GM12892 (cell line): ENCODE data around the gene FUNDC2.

Experiments
- DNase-seq: peaks from one replicate; pipeline ENCODE4 v3.0.0; 2011; ENCODE audit not compliant: insufficient read length
- FAIRE-seq: peaks from 2 replicates; lab custom pipeline; 2011; peaks lifted over from hg19 to GRCh38; lab: Jason Lieb, UNC
- POLR2A ChIP-seq: IDR thresholded peaks from 2 replicates; pipeline ENCODE4 v1.6.1; 2011; ENCODE audit warnings: low read depth, low read length, control low read depth
- POLR2AphosphoS5 ChIP-seq: IDR thresholded peaks from 2 replicates; pipeline ENCODE4 v1.6.1; 2011; ENCODE audit warnings: low read depth, low read length, control low read depth
- TAF1 ChIP-seq: IDR thresholded peaks from 2 replicates; pipeline ENCODE4 v1.6.1; 2011; ENCODE audit warnings: low read depth, mild to moderate bottlenecking, control low read depth, low read length, borderline replicate concordance

FUNDC2 gene

GRCh38 chrX:155056877-155057792 is 30.5 kb downstream of the FUNDC2 start:
- FAIRE-seq, result peak; percentile 99
- peak; percentile 17 for DNase-seq
- no peak for TF ChIP-seq POLR2A
- TF ChIP-seq POLR2AphosphoS5, result peak; percentile 38; the same call in 1 of the 2 replicates

- TF ChIP-seq POLR2AphosphoS5 (no peak), TAF1 (no peak), POLR2A (no peak)
- DNase-seq (no peak), FAIRE-seq (no peak)
Measured at GRCh38 chrX:155061760-155062159, 35.1 kb downstream of the FUNDC2 start.

- no peak for TF ChIP-seq POLR2A
- TF ChIP-seq TAF1, result no peak
- no peak for TF ChIP-seq POLR2AphosphoS5
- DNase-seq (no peak), FAIRE-seq (no peak)
Measured at GRCh38 chrX:155065035-155065734, 38.5 kb downstream of the FUNDC2 start.

GRCh38 chrX:155068165-155068564 is 41.5 kb downstream of the FUNDC2 start:
- TF ChIP-seq POLR2A (no peak), POLR2AphosphoS5 (no peak), TAF1 (no peak)
- DNase-seq (no peak), FAIRE-seq (no peak)

GRCh38 chrX:155069414-155069813 is 42.8 kb downstream of the FUNDC2 start:
- no peak for FAIRE-seq
- TF ChIP-seq TAF1, result no peak
- TF ChIP-seq POLR2A, result no peak
- TF ChIP-seq POLR2AphosphoS5, result no peak
- no peak for DNase-seq

DNA sequence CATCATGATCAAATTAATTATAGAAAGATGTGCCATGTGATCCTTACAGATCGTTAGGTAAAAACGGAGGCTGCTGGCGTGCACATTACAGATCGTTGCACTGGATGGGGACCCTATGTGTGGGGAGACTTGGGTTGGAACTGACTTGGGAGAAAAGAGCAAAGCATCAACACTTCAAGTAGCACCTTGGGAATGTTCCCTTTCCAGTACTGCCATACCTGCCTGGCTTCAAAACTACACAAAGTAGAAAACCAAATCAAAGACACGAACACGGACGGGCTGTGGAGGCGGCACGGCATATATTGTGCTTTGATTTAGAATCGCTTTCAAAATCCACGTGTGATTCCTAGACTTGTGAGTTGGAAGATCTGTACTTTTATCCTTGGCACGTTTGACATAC is 43.4 kb downstream of the FUNDC2 start:
- DNase-seq, result no peak
- TF ChIP-seq POLR2A (no peak), POLR2AphosphoS5 (no peak), TAF1 (no peak)
- no peak for FAIRE-seq

- FAIRE-seq (no peak), DNase-seq (no peak)
- TF ChIP-seq POLR2AphosphoS5 (no peak), TAF1 (no peak), POLR2A (no peak)
Measured at GRCh38 chrX:155070663-155070974, 44.0 kb downstream of the FUNDC2 start.

DNA sequence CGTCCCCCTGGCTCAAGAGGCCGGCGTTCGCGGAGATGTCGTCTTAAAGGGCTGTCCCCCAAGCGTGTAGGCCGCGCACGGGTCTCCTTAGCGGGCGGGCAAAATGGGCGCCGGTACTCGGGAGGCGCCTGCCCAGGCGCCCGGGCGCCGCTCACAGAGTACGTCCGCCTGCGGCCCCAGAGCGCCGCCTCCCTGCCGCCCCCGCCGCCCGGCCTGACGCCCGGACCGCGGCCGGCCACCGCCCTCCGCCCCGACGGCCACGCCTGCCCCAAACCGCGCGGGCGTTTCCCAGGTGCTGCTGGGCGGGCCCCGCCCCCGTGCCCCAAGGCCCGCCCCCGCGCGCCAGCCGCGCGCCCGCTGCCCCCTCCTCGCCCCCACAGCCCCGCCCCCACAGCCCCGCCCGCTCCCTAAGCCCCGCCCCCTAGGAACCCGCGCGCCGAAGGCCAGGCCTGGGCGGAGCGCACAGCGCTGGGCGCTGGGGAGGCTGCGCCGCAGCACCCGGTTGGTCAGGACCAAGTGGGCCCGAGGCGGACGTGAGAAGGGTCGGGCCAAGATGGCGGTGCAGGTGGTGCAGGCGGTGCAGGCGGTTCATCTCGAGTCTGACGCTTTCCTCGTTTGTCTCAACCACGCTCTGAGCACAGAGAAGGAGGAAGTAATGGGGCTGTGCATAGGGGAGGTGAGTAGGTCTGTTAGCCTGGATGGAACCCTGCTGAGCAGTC is 44.5 kb downstream of the FUNDC2 start, which contains the start of the genes BRCC3, CMC4 and MTCP1:
Gene BRCC3, plus strand, starts transcription at position 534 of the 719 bp plus-strand sequence. Its CDS starts 20 bp downstream, at position 554.
Gene CMC4, minus strand, starts transcription at position 162 of the 719 bp plus-strand sequence. CDS start 7,113 bp downstream, outside the sequence.
Gene MTCP1, minus strand, starts transcription at position 162 of the 719 bp plus-strand sequence. CDS start 5,126 bp downstream, outside the sequence.
- DNase-seq (peak; percentile 67), FAIRE-seq (peak; percentile 95)
- peak; percentile 76 for TF ChIP-seq TAF1
- peak; percentile 72 for TF ChIP-seq POLR2AphosphoS5
- peak; percentile 90 for TF ChIP-seq POLR2A

DNA sequence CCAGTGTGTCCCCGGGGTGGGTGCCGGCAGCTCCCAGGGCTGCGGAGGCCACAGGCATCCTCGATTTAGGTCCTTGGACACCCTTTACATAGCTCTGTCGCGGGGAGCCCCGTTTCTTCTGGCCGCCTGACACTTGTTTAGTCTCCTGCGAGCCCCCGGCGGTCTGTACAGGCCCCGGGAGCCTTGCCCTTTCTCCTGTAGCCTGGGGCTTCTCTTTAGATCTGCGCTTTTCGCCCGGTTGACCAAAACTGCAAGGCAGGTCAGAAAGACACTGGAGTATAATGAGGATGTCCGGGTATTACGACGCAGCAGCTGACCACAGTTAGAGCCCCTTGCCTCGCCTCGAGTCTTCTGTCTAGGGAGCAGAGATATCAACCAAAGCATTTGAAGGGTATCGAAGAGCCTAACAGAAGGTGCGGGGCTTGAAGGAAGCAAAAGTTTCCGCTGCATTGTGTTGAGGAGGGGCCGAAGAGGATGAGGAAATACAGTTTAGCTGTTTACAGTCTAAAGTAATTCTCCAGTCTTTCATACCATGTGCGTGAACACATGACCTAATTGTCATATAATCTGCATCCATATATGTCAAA is 45.1 kb downstream of the FUNDC2 start:
- no peak for DNase-seq
- FAIRE-seq, result peak; percentile 54
- no peak for TF ChIP-seq POLR2A
- no peak for TF ChIP-seq TAF1
- no peak for TF ChIP-seq POLR2AphosphoS5

DNA sequence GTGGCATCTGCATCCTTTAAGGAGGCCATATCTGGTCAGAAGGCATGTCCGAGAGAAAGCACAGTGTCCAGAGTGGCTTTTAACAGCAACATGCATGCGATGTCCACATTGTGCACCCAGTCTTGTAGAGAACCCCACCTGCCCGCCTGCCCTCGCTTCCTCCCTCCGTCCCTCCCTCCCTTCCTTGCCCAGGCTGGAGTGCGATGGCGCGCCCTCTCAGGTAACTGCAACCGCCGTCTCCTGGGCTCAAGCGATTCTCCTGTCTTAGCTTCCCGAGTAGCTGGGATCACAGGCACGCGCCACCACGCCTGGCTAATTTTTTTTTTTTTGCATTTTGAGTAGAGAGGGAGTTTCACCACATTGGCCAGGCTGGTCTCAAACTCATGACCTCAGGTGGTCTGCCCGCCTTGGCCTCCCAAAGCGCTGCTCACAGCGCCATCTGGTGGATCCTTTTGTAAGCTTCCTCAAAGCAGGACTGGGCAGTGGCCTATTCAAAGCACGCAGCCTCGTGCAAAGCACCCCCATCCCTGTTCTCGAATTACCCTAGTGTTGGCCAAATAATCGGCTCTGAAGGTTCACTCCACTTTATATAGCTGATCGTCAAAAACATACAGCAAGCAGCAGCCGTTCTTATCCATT is 59.7 kb downstream of the FUNDC2 start:
- DNase-seq (no peak), FAIRE-seq (peak; percentile 9)
- no peak for TF ChIP-seq TAF1
- TF ChIP-seq POLR2AphosphoS5, result no peak
- TF ChIP-seq POLR2A, result no peak
